HG03108 (cell line): ENCODE data around the gene TBPL1.
A peak's percentile ranks its signal among the peaks of the same experiment; 100 is the strongest.
"Not testable (repeated sequence)": the region's sequence is repeated elsewhere in the genome, so short reads cannot be mapped to it uniquely, and the experiment has no call there.

Experiments used
- ATAC-seq: cut with Tn5 transposase; IDR thresholded peaks from one replicate; pipeline ENCODE4 v1.9.1; 2021; ENCODE audit warnings: moderate library complexity; ENCODE audit not compliant: unreplicated experiment

The TBPL1 gene

DNA sequence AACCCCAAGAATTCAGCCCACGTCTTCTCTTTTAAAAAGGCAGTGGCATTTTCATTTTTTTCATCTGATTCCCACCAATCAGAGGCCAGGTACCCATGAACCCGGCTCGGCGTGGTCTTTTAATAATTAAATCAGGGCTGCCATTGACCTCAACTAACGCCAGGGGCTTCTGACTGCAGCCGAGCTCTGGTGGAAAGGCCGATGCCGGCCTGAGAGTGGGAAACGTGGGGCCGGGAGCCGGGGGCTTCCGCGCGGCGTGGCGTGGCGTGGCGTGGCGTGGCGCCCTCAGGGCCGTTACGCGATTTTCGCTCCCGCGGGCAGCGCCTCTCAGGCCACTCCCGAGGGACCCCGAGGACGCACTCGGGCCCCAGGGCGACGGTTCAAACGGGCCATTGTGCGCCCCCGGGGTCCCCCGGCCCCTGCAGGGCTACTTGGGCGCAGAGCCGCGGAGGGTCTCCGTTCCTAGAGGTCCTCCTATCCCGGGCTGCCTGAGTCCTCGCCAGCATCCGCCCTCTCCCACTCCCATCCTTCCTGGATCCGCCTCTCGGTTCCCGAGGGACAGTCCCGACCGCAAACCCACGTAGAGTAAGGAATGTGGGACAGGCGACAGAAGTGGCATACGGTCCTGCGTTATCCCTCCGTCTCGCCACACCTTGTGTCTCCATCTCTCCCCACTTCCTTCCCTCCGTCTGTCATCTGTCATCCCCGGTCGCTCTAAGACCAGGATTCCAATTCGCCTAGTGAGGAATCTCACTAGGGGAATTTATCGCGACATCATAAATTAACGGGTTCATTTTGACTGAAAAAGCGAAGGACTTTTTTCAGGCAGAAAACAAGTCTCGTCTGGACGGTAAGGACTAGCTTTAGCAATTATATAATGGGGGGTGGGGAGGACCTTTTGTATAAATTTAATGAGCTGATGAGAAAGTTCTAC, 876 bp upstream of the TBPL1 start:
- peak; percentile 46 for ATAC-seq

- ATAC-seq, result no peak
These were observed 801 bp downstream of the TBPL1 start for GRCh38 chr6:133953634-133954415.

- ATAC-seq, result no peak
These were observed 1.9 kb downstream of the TBPL1 start for GRCh38 chr6:133954657-133955576.

GRCh38 chr6:133955582-133956415, 2.8 kb downstream of the TBPL1 start:
- ATAC-seq, result no peak

DNA sequence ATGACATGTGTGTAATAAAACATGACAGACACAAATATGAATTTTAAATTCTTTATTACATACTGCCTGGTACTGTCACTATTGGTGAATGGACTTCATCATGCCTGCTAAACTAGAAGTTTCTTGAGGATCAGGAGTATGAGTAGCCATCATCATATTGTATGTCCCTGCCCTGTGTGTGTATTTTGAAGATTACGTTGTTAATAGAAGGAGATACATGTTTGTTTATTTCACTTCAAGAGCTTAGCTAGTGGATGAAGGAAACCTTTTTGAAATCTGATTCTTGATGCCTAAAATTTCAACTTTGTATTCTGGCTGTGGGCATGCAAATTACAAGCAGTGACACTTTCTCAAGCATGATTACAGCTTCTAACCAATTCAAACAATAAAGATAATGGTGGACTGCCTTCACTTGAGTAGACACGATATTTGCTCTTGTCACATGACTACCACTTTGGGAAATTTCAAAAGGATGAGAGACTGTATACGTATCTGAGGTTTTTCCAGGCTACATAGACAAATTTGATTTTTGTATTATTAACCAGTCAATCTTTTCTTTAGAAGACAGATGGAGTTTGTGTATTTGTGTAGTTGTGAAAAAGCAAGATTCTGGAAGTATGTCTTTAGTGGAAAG, 3.5 kb downstream of the TBPL1 start:
- no peak for ATAC-seq

- no peak for ATAC-seq
These were observed 4.2 kb downstream of the TBPL1 start for GRCh38 chr6:133957227-133957626.

GRCh38 chr6:133957780-133958242, 4.8 kb downstream of the TBPL1 start:
- ATAC-seq, result no peak

- no peak for ATAC-seq
These were observed 5.8 kb downstream of the TBPL1 start for GRCh38 chr6:133958791-133959190.

DNA sequence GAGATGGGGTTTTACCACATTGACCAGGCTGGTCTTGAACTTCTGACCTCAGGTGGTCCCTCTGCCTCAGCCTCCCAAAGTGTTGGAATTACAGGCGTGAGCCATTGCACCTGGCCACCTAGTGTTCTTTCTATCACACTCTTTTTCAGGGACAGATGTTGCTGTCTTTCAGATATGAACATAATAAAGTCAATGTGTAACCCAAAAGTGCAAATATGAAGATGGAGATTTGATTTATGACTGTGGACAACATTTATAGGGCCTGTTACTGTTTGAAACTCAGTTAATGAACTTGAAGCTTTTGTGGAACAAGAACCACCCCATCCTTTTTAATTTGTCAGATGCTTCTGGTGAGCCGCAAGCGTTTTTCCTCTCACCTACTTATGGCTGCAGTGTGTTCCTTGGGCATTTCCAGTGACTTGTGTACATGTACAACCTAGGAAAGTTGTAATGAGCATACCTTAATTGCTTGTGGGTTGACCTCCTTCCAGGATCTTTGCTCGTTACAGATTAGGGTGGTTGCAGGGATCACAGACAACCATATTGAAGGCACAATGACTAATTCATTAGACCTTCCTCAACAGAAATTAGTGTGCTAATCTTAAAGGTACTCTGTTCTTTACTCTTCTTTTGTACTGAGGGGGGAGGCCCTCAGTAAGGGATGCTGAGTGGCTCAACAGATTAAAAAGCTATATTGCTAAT, 6.8 kb downstream of the TBPL1 start:
- ATAC-seq, result no peak

DNA sequence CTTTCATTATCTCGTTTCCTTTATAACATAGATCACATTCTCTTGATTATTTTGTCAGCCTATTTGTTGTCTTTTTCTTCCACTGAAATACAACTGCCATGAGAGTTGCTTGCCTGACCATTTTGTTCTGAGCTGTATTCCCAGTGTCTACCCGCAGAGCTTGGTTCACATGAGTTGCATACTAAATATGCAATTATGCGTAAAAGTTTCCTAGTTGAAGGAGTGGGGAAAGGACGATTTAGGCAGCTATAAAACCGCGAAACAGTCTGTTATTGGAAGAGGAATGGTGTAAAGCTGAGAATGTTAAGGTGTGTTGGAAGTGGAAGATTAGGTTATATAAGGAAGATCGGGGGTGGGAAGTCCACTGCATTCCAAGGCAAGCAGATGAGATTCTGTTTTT, 8.8 kb downstream of the TBPL1 start:
- no peak for ATAC-seq

DNA sequence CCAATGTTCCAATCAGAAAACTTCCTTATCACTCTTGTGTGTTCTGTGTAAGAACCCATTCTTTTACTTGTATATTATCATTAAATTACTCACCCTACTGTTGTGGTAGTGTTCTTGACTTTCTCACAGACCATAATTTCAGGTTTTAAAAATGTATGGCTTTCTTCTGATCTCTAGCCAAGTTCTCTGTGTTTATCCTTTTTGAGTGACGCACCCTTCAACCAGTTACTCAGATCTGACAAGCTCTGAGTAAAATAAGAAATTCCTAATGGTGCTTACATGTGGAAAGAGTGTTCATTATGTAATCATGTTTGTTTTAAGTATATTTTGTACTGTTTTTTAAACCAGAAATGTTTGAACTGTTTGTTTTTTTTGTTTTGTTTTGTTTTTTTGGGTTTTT, 11.0 kb downstream of the TBPL1 start:
- ATAC-seq, result no peak

DNA sequence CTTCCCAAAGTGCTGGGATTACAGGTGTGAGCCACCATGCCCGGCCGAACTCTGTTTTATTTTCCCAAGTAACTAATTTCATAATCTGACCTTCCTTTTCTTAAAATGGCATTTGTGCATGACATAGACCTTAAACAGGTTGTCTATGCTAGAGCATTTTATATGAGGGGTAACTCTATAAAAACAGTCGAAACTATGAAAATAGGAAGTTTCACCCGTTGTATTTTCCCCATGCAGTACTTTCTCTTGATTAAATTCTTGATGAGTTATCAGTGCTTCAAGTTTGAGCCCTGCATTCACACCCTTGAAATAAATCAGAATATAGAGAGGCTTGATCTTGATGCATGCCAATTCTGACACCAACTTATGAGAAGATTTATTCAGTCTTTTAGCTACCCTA, 11.7 kb downstream of the TBPL1 start:
- no peak for ATAC-seq

DNA sequence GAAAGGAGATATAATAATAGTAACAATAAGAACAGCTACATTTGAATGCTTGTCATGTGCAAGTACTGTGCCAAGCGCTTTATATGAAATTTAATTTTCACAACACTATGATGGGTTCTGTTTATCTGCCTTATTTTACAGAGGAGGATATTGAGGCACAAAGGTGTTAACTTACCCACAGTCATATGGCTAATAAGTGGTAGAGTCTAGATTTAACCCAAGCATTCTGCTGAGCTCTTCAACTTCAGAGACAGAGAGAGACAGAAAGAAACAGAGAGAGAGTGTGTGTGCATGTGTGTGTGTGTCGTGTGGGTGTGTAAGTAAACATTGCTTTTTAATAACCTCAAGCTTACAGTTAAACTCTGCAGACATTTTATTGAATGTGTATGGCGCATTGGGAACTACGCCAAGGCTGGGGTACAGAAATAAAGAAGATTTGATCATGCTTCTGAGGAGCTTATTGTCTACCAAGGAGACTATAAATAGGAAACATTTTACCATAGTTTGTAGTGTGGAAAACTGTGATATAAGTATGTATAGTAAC, 12.9 kb downstream of the TBPL1 start:
- ATAC-seq, result no peak

GRCh38 chr6:133966654-133967329, 13.8 kb downstream of the TBPL1 start:
- ATAC-seq, result peak; percentile 76

DNA sequence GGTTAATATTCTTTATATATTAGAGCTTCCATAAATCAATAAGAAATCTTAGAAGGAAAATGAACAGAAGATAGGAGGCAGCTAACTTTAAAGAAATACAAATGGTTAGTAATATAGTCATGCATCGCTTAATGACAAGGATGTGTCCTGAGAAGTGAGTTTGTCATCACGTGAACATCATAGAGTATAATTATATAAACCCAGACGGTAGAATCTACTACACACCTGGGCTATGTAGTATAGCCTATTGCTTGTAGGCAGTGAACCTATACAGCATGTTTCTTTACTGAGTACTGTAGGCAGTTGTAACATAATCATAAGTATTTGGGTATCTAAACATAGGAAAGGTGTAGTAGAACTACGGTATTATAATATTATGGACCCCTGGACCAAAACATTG, 14.3 kb downstream of the TBPL1 start:
- ATAC-seq, result no peak

GRCh38 chr6:133967835-133968234, 14.8 kb downstream of the TBPL1 start:
- not testable (repeated sequence) for ATAC-seq

DNA sequence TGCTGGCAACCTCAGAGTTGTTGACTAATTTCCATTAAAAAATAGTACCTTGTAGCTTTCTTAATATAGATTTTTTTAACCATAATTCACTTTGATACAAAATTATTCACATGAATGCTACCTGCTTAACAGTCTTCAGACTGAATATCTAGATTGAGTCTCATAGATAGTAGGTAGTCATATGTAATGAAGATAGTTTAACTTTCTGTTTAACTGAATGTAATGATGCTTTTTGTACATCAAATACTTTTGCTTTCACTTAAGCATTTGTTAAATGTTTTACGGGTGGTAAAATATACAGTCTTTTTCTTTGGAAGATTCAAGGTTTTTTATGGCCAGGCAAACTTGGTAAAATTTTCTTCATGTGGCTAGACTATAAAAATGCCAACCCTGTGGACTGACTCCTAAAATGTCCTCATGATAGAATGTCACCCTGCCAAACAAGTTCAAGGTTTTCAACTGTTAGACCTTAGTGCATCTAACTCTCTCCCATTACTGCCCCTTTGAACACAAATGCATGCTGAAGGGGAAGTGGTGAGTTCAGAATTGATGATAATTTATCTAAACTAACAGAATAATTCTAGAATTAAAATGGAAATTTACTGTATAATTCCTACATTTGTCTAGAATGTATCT, 16.4 kb downstream of the TBPL1 start:
- no peak for ATAC-seq

GRCh38 chr6:133969921-133970295, 16.9 kb downstream of the TBPL1 start:
- ATAC-seq, result no peak
